OCI-LY7 (cell line): ENCODE data around the gene ABCA12. TPM values are rescaled to one million over a fixed set of nuclear protein-coding genes. Genes with fewer than 3 reads are reported as not detected.

Experiments
- BruUV-seq: library from RNA; stranded (reverse); fragments of 400-500 nt; replicated peaks from 2 replicates; lab custom pipeline; 2021; lab: Mats Ljungman, UMichigan
- CTCF ChIA-PET: fragments of 300-600 bp; sonication (Branson Sonifier 250); formaldehyde crosslinking; loops from one replicate; lab custom pipeline; 2022; ENCODE audit warnings: antibody characterized with exemption; ENCODE audit not compliant: unreplicated experiment; lab: Charles Lee
- POLR2A ChIA-PET: fragments of 300-600 bp; sonication (Branson Sonifier 250); formaldehyde crosslinking; loops from one replicate; lab custom pipeline; 2022; ENCODE audit warnings: antibody characterized with exemption; lab: Charles Lee
- DNase-seq: peaks from one replicate; pipeline ENCODE4 v3.0.0-alpha.2; 2015; ENCODE audit warnings: low spot score
- H2AFZ ChIP-seq: fragments of 200-600 bp; sonication (generic), shearing (Covaris generic); 2 replicates; pipeline ENCODE4 v1.6.1; 2014; ENCODE audit warnings: mild to moderate bottlenecking, antibody characterized with exemption, low read length, moderate library complexity
- H3K27ac ChIP-seq: fragments of 200-600 bp; sonication (generic); 2 replicates; pipeline ENCODE4 v1.5.1; 2014; ENCODE audit warnings: mixed run types, low read depth, mild to moderate bottlenecking, moderate library complexity, low read length, inconsistent platforms; ENCODE audit not compliant: poor library complexity, severe bottlenecking
- H3K36me3 ChIP-seq: fragments of 200-600 bp; sonication (generic); 2 replicates; pipeline ENCODE4 v1.6.1; 2014; ENCODE audit warnings: mild to moderate bottlenecking, antibody characterized with exemption, low read length, moderate library complexity, mixed read lengths; ENCODE audit not compliant: insufficient read depth
- H3K4me1 ChIP-seq: fragments of 200-600 bp; sonication (generic); 2 replicates; pipeline ENCODE4 v1.5.1; 2014; ENCODE audit warnings: mild to moderate bottlenecking, low read length; ENCODE audit not compliant: insufficient read depth, poor library complexity, severe bottlenecking
- H3K4me2 ChIP-seq: fragments of 200-600 bp; sonication (generic); 2 replicates; pipeline ENCODE4 v1.6.1; 2014; ENCODE audit warnings: mild to moderate bottlenecking, low read length
- H3K4me3 ChIP-seq: fragments of 200-600 bp; sonication (generic); 2 replicates; pipeline ENCODE4 v1.5.1; 2014; ENCODE audit warnings: mild to moderate bottlenecking, low read depth, low read length; ENCODE audit not compliant: poor library complexity, severe bottlenecking
- H3K79me2 ChIP-seq: fragments of 200-600 bp; sonication (generic); 2 replicates; pipeline ENCODE4 v1.6.1; 2016; ENCODE audit warnings: low read depth, mild to moderate bottlenecking, low read length, moderate library complexity, mixed read lengths; ENCODE audit not compliant: insufficient read depth
- H3K9me2 ChIP-seq: fragments of 200-600 bp; sonication (generic); 2 replicates; pipeline ENCODE4 v1.6.1; 2016; ENCODE audit warnings: mild to moderate bottlenecking, low read length, mixed read lengths; ENCODE audit not compliant: insufficient read depth
- H3K9me3 ChIP-seq: fragments of 200-600 bp; sonication (generic); 2 replicates; pipeline ENCODE4 v1.6.1; 2014; ENCODE audit warnings: mild to moderate bottlenecking, mixed run types, low read length, mixed read lengths
- H4K20me1 ChIP-seq: fragments of 200-600 bp; sonication (generic); 2 replicates; pipeline ENCODE4 v1.6.1; 2014; ENCODE audit warnings: mild to moderate bottlenecking, antibody characterized with exemption, low read length, moderate library complexity, mixed read lengths; ENCODE audit not compliant: insufficient read depth
- EZH2phosphoT487 ChIP-seq: fragments of 200-600 bp; sonication (generic); IDR thresholded peaks from 2 replicates; pipeline ENCODE4 v1.6.1; 2018; ENCODE audit warnings: low read depth, borderline replicate concordance, mild to moderate bottlenecking, mixed run types, antibody characterized with exemption, low read length, moderate library complexity, mixed read lengths
- intact Hi-C: fragments of 100-400 bp; cut with micrococcal nuclease; formaldehyde crosslinking; loops from one replicate; pipeline ENCODE4 v1.10.0; 2022; ENCODE audit not compliant: unreplicated experiment
- total RNA-seq, 2 experiments: library from RNA; depleted of rRNA in 1 of 2; stranded (reverse); fragments of >200 nt in 1 of 2; shearing (Covaris generic) in 1 of 2; gene quantifications; 2 replicates each; pipeline ENCODE4 v1.2.3, GENCODE V29; 2014 to 2022
- TF ChIP-seq, protein P1 (sequence below): fragments of 200-600 bp; sonication (generic); conservative IDR thresholded peaks from 2 replicates; pipeline ENCODE4 v1.5.1; 2014; ENCODE audit warnings: mild to moderate bottlenecking, antibody characterized with exemption, low read length, moderate library complexity, mixed read lengths

ABCA12 gene
- total RNA-seq, 2 experiments from 2014 or later = not detected

DNA sequence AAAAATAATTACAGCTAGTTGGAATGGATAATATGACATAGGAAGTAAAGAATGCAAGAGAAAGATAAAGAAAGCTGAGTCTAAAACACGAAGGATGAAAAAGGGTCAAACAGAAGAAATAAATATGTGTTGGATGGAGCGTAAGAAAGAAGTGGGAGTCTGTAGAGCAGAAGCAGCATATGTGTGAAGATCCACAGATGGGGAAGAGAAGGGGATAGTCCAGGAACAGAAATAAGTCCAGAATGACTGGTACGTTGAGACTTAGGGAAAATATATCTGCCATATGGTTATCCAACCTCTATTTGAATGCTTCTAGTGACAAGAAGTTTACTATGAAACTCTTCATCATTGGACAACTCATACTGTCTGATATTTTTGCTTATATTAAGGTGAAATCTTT is 18.0 kb downstream of the ABCA12 start:
- Histone ChIP-seq H3K9me2 (no peaks in the 10 kb centered on the region), H3K27ac (no peak overlapping the region), H2AFZ (no peak overlapping the region), H3K79me2 (no peaks in the 10 kb centered on the region), H3K4me2 (no peak overlapping the region), H3K4me3 (no peak overlapping the region), H4K20me1 (no peaks in the 10 kb centered on the region), H3K36me3 (no peaks in the 10 kb centered on the region), H3K4me1 (no peaks in the 10 kb centered on the region), H3K9me3 (0 out of 2 replicates have a peak, but pooled peaks cover 4% of the 10 kb centered on the region)
- CTCF ChIA-PET = no interaction called here
- DNase-seq = no peak
- TF ChIP-seq, protein P1, sequence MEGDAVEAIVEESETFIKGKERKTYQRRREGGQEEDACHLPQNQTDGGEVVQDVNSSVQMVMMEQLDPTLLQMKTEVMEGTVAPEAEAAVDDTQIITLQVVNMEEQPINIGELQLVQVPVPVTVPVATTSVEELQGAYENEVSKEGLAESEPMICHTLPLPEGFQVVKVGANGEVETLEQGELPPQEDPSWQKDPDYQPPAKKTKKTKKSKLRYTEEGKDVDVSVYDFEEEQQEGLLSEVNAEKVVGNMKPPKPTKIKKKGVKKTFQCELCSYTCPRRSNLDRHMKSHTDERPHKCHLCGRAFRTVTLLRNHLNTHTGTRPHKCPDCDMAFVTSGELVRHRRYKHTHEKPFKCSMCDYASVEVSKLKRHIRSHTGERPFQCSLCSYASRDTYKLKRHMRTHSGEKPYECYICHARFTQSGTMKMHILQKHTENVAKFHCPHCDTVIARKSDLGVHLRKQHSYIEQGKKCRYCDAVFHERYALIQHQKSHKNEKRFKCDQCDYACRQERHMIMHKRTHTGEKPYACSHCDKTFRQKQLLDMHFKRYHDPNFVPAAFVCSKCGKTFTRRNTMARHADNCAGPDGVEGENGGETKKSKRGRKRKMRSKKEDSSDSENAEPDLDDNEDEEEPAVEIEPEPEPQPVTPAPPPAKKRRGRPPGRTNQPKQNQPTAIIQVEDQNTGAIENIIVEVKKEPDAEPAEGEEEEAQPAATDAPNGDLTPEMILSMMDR = no peak
- TF ChIP-seq EZH2phosphoT487 = no peak
- intact Hi-C loops = no loop called here
- BruUV-seq = no TSS peak
- POLR2A ChIA-PET = interaction anchor here (0.6 to 0.8 kb wide), 2 partner anchors 224 to 1763 kb away, joined by 3 read pairs; no protein-coding TSS in a partner anchor

DNA sequence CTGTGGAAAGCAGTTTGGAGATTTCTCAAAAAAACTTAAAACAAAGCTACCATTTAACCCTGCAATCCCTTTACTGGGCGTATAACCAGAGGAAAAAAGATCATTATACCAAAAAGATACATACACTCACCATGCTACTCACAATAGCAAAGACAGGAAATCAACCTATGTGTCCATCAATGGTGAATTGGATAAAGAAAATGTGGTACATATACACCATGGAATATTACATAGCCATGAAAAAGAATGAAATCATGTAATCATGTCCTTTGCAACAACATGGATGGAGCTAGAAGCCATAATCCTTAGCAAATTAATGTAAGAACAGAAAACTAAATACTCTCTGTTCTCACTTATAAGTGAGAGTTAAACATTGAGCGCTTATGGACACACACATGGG is 18.6 kb downstream of the ABCA12 start:
- TF ChIP-seq, protein P1 = no peak
- no peak for TF ChIP-seq EZH2phosphoT487
- Histone ChIP-seq H3K79me2 (no peaks in the 10 kb centered on the region), H3K36me3 (no peaks in the 10 kb centered on the region), H3K4me2 (no peak overlapping the region), H4K20me1 (no peaks in the 10 kb centered on the region), H3K4me3 (no peak overlapping the region), H2AFZ (no peak overlapping the region), H3K27ac (no peak overlapping the region), H3K9me3 (0 out of 2 replicates have a peak, but pooled peaks cover 4% of the 10 kb centered on the region), H3K4me1 (no peaks in the 10 kb centered on the region), H3K9me2 (no peaks in the 10 kb centered on the region)
- ChIA-PET CTCF (no interaction called here), POLR2A (interaction anchor here (0.6 to 0.7 kb wide), 2 partner anchors 225 to 1504 kb away, joined by 3 to 4 read pairs; no protein-coding TSS in a partner anchor)
- intact Hi-C loops = no loop called here
- no peak for DNase-seq
- BruUV-seq = no TSS peak

DNA sequence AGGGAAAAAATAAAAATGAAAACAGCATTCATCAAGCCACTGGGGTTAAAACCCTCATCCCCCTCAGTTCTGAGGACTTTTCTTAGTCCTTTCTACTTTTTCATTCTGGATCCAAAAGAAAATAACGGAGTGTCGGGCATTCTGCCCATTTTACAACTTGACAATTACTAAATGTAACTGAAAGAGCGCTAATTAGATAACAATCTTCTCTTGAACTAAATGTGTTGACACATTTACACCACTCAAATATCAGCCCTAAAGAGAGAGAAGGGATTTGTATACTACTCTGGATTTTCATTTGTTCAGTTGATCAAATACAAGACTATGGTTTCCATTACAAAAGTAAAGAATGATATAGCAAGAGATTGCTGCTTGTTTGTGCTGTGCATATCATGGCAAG is 27.5 kb downstream of the ABCA12 start:
- no peaks in the 10 kb centered on the region for H3K79me2 ChIP-seq
- ChIA-PET POLR2A (no interaction called here), CTCF (no interaction called here)
- BruUV-seq = no TSS peak
- H3K9me3 ChIP-seq = no peaks in the 10 kb centered on the region
- no peak overlapping the region for H2AFZ ChIP-seq
- H3K4me2 ChIP-seq = no peak overlapping the region
- 0 out of 2 replicates have a peak, but pooled peaks cover 3% of the 10 kb centered on the region for H3K9me2 ChIP-seq
- H4K20me1 ChIP-seq = no peaks in the 10 kb centered on the region
- H3K4me3 ChIP-seq = no peak overlapping the region
- intact Hi-C loops = no loop called here
- H3K4me1 ChIP-seq = no peaks in the 10 kb centered on the region
- DNase-seq = no peak
- H3K36me3 ChIP-seq = no peaks in the 10 kb centered on the region
- no peak overlapping the region for H3K27ac ChIP-seq
- no peak for TF ChIP-seq EZH2phosphoT487
- TF ChIP-seq, protein P1 = no peak
